ENCODE results near the gene KLF16. TPM values are rescaled to one million over a fixed set of nuclear protein-coding genes. Genes with fewer than 3 reads are reported as not detected.

KLF16 gene
- total and polyA plus RNA-seq, 2 donors from 2014 or later = 10.4 to 22.2 TPM

GRCh38 chr19:1911098-1911497 lies 47.7 kb upstream of the KLF16 start:
- DNase-seq (no peak), FAIRE-seq (no peak)
- intact Hi-C loops (cut with DNase I) = no loop called here
- Histone ChIP-seq H3K4me3 (ENCODE audit: low read length in 3 of 3) (no peak overlapping the region), H3K9ac (ENCODE audit: low read length in 3 of 3) (no peak overlapping the region), H3K27ac (ENCODE audit: low read depth in 2 of 2, low read length in 2 of 2) (no peak overlapping the region), H3K27me3 (ENCODE audit: control insufficient read depth, insufficient read depth, low read length) (no peaks in the 10 kb centered on the region), H3K9me3 (ENCODE audit: control insufficient read depth in 2 of 3, insufficient read depth in 1 of 3, low read length in 3 of 3) (no peaks in the 10 kb centered on the region), H3K36me3 (ENCODE audit: control insufficient read depth in 2 of 3, insufficient read depth in 3 of 3, low read length in 3 of 3) (no peaks in the 10 kb centered on the region), H3K4me1 (ENCODE audit: control insufficient read depth in 2 of 3, insufficient read depth in 2 of 3, low read depth in 1 of 3, low read length in 3 of 3) (peaks cover 0 to 22% (median 0%) of the 10 kb centered on the region in 3 donors)
- no peak for TF ChIP-seq CTCF (IDR thresholded peaks at IDR 0.05; ENCODE audit: borderline replicate concordance, extremely low read depth, insufficient read depth)

- intact Hi-C loops (cut with DNase I) = no loop called here
- no peaks in the 10 kb centered on the region for H3K36me3 ChIP-seq (ENCODE audit: control insufficient read depth in 2 of 3, insufficient read depth in 3 of 3, low read length in 3 of 3)
- H3K4me1 ChIP-seq (ENCODE audit: control insufficient read depth in 2 of 3, insufficient read depth in 2 of 3, low read depth in 1 of 3, low read length in 3 of 3) = peaks cover 0 to 25% (median 5%) of the 10 kb centered on the region in 3 donors
- no peak overlapping the region for H3K9ac ChIP-seq (ENCODE audit: low read length in 3 of 3)
- no peak overlapping the region for H3K27ac ChIP-seq (ENCODE audit: low read depth in 2 of 2, low read length in 2 of 2)
- FAIRE-seq (no peak), DNase-seq (no peak)
- TF ChIP-seq CTCF (IDR thresholded peaks at IDR 0.05; ENCODE audit: borderline replicate concordance, extremely low read depth, insufficient read depth) = no peak
- no peak overlapping the region for H3K4me3 ChIP-seq (ENCODE audit: low read length in 3 of 3)
- H3K27me3 ChIP-seq (ENCODE audit: control insufficient read depth, insufficient read depth, low read length) = no peaks in the 10 kb centered on the region
- no peaks in the 10 kb centered on the region for H3K9me3 ChIP-seq (ENCODE audit: control insufficient read depth in 2 of 3, insufficient read depth in 1 of 3, low read length in 3 of 3)
These were observed 46.8 kb upstream of the KLF16 start for GRCh38 chr19:1910177-1910576.

- no peaks in the 10 kb centered on the region for H3K36me3 ChIP-seq (ENCODE audit: control insufficient read depth in 2 of 3, insufficient read depth in 3 of 3, low read length in 3 of 3)
- no peak overlapping the region for H3K4me3 ChIP-seq (ENCODE audit: low read length in 3 of 3)
- TF ChIP-seq CTCF (IDR thresholded peaks at IDR 0.05; ENCODE audit: borderline replicate concordance, extremely low read depth, insufficient read depth) = no peak
- intact Hi-C loops (cut with DNase I) = no loop called here
- no peak for DNase-seq
- H3K27ac ChIP-seq (ENCODE audit: low read depth in 2 of 2, low read length in 2 of 2) = no peak overlapping the region
- no peaks in the 10 kb centered on the region for H3K27me3 ChIP-seq (ENCODE audit: control insufficient read depth, insufficient read depth, low read length)
- no peaks in the 10 kb centered on the region for H3K9me3 ChIP-seq (ENCODE audit: control insufficient read depth in 2 of 3, insufficient read depth in 1 of 3, low read length in 3 of 3)
- H3K9ac ChIP-seq (ENCODE audit: low read length in 3 of 3) = no peak overlapping the region
- peaks cover 0 to 27% (median 5%) of the 10 kb centered on the region in 3 donors for H3K4me1 ChIP-seq (ENCODE audit: control insufficient read depth in 2 of 3, insufficient read depth in 2 of 3, low read depth in 1 of 3, low read length in 3 of 3)
- FAIRE-seq = no peak
These were observed 46.3 kb upstream of the KLF16 start for GRCh38 chr19:1909761-1910080.

- H3K36me3 ChIP-seq (ENCODE audit: control insufficient read depth in 2 of 3, insufficient read depth in 3 of 3, low read length in 3 of 3) = no peaks in the 10 kb centered on the region
- H3K27ac ChIP-seq (ENCODE audit: low read depth in 2 of 2, low read length in 2 of 2) = peak overlapping the region; percentile 71 to 83
- no peak for TF ChIP-seq CTCF (IDR thresholded peaks at IDR 0.05; ENCODE audit: borderline replicate concordance, extremely low read depth, insufficient read depth)
- peaks cover 0 to 23% (median 5%) of the 10 kb centered on the region in 3 donors for H3K4me1 ChIP-seq (ENCODE audit: control insufficient read depth in 2 of 3, insufficient read depth in 2 of 3, low read depth in 1 of 3, low read length in 3 of 3)
- FAIRE-seq (no peak), DNase-seq (no peak)
- no peaks in the 10 kb centered on the region for H3K9me3 ChIP-seq (ENCODE audit: control insufficient read depth in 2 of 3, insufficient read depth in 1 of 3, low read length in 3 of 3)
- peak overlapping the region in 1 of 3 donors; percentile 12 for H3K4me3 ChIP-seq (ENCODE audit: low read length in 3 of 3)
- intact Hi-C loops (cut with DNase I) = no loop called here
- peak overlapping the region in 1 of 3 donors; percentile 61 for H3K9ac ChIP-seq (ENCODE audit: low read length in 3 of 3)
- H3K27me3 ChIP-seq (ENCODE audit: control insufficient read depth, insufficient read depth, low read length) = no peaks in the 10 kb centered on the region
These were observed 44.9 kb upstream of the KLF16 start for GRCh38 chr19:1908364-1908678.

Measured in kidney (tissue), 14 donors.